GM10266 (cell line): Measurements from ENCODE around the gene HEXIM1.

ENCODE experiments used
- DNase-seq: peaks from one replicate; pipeline ENCODE4 v3.0.0; 2012; ENCODE audit errors: extremely low spot score
- TF ChIP-seq, protein P1 (sequence below): IDR thresholded peaks from 2 replicates; pipeline ENCODE4 v1.5.1; 2012; ENCODE audit warnings: mild to moderate bottlenecking, low read depth; ENCODE audit not compliant: control insufficient read depth, insufficient read depth; ENCODE audit errors: missing control alignments

The HEXIM1 gene

GRCh38 chr17:45144199-45145034, 3.9 kb upstream of the HEXIM1 start:
- DNase-seq: peak; percentile 71
- TF ChIP-seq, protein P1, sequence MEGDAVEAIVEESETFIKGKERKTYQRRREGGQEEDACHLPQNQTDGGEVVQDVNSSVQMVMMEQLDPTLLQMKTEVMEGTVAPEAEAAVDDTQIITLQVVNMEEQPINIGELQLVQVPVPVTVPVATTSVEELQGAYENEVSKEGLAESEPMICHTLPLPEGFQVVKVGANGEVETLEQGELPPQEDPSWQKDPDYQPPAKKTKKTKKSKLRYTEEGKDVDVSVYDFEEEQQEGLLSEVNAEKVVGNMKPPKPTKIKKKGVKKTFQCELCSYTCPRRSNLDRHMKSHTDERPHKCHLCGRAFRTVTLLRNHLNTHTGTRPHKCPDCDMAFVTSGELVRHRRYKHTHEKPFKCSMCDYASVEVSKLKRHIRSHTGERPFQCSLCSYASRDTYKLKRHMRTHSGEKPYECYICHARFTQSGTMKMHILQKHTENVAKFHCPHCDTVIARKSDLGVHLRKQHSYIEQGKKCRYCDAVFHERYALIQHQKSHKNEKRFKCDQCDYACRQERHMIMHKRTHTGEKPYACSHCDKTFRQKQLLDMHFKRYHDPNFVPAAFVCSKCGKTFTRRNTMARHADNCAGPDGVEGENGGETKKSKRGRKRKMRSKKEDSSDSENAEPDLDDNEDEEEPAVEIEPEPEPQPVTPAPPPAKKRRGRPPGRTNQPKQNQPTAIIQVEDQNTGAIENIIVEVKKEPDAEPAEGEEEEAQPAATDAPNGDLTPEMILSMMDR: no peak

DNA sequence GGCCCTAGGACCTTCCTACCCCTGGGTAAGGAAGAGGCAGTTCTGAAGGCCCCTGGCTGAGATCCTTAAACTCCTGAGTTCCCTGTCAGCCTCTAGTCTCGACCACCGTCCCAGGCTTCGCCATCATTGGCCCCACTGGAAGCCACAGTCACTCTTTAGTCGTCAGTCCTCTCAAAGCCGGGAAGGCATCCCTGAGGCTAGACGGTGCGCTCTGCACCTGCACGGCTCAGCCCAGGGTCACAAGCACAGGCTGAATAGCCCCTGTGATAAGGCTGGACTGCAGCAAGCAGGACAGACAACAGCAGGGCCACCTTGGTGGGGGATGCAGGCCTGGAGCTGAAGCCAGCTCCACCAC, 3.3 kb upstream of the HEXIM1 start:
- DNase-seq: no peak
- TF ChIP-seq, protein P1: no peak

GRCh38 chr17:45146166-45146565, 2.1 kb upstream of the HEXIM1 start:
- TF ChIP-seq, protein P1: no peak
- DNase-seq: no peak

DNA sequence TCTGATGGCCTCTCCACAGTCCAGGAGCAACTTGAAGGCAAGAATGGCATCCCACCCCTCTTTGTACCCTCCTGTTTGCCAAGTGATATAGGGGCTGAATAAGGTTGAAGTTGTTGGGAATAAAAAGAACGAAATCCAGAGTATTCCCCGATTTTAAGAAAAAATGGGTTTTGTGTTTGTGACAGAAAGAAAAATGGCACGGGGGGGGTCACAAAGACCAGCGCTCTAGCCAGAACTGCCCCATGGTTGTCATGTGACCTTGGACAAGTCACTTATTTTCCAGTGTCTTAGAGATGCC, 1.7 kb upstream of the HEXIM1 start:
- TF ChIP-seq, protein P1: no peak
- DNase-seq: no peak

GRCh38 chr17:45146890-45147580, 1.2 kb upstream of the HEXIM1 start:
- TF ChIP-seq, protein P1: no peak
- peak; percentile 70 for DNase-seq

DNA sequence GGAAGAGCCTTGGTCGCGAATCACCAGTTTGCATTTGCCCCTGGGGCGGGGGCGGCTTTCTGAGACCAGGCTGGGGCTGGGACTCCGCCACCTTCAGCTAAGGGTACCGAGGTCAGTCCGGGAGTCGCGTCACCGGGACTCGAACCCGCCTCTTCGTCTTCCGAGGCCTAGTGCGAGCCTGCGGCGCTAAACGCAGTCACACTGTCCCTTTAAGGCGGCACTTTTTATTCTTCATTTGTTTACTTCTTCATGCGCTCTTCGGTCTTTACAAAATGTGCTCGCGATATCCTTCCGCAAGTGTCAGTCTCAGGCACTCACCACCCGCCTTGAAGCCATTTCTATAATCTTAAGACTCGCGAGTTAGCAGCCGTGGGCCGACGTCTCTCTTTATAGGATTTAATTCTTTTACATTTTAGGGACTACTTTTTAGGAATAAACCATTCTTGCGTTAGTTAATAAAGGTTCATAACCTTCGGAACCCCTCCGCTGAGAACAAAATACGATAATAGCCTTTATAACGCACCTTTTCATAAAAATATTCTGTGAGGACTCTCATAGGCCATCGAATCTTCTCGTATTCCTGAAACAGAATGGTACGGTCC, 593 bp upstream of the HEXIM1 start:
- peak; percentile 73 for DNase-seq
- TF ChIP-seq, protein P1: no peak
